NT2/D1 (cell line): Measurements from ENCODE around the gene BTG4.

Source experiments
- YY1 ChIP-seq: IDR thresholded peaks from 2 replicates; pipeline ENCODE4 v1.6.1; 2011; ENCODE audit not compliant: insufficient read length, insufficient read depth
- ZNF274 ChIP-seq: IDR thresholded peaks from 2 replicates; pipeline ENCODE4 v1.6.1; 2011; ENCODE audit warnings: mild to moderate bottlenecking, low read depth, low read length

DNA sequence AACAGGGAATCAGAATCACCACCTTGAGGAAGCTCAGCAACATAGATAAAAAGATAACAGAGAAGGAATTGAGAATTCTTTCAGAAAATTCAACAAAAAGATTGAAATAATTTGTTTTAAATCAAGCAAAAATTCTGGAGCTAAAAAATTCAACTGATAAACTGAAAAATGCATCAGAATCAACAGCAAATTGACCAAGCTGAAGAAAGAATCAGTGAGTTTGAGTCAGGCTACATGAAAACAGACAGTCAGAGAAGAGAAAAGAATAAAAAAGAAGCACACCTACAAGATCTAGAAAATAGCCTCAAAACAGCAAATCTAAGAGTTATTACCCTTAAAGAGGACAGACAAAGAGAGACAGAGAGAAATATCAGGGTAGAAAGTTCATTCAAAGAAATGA lies 28.8 kb downstream of the BTG4 start:
- TF ChIP-seq ZNF274 (no peak), YY1 (no peak)
